MCF 10A (cell line): ENCODE measurements around the gene AMZ1. TPM values are rescaled to one million over a fixed set of nuclear protein-coding genes. Genes with fewer than 3 reads are reported as not detected.

Source experiments
- BruUV-seq: library from RNA; stranded (reverse); fragments of 400-500 nt; replicated peaks from 2 replicates; lab custom pipeline; 2021; lab: Mats Ljungman, UMichigan
- CTCF ChIA-PET: fragments of 300-600 bp; sonication (Branson Sonifier 250); formaldehyde crosslinking; extraction: SDS; loops from one replicate; lab custom pipeline; 2021; ENCODE audit warnings: antibody characterized with exemption, inconsistent platforms; lab: Yijun Ruan, JAX
- POLR2A ChIA-PET: fragments of 300-600, 350-650 bp; sonication (Branson Sonifier 250); formaldehyde crosslinking; extraction: SDS; loops from one replicate; lab custom pipeline; 2020; ENCODE audit warnings: antibody characterized with exemption, inconsistent platforms; lab: Yijun Ruan, JAX
- DNase-seq: peaks from one replicate; pipeline ENCODE4 v3.0.0-alpha.2; 2018; ENCODE audit not compliant: unreplicated experiment
- H3K27ac Mint-ChIP-seq: one replicate; pipeline ENCODE4 v1.8.0; 2022; ENCODE audit warnings: mild to moderate bottlenecking, low read depth, mixed read lengths; ENCODE audit not compliant: unreplicated experiment
- H3K27me3 Mint-ChIP-seq: one replicate; pipeline ENCODE4 v1.8.0; 2022; ENCODE audit warnings: mixed read lengths; ENCODE audit not compliant: insufficient read depth, unreplicated experiment
- H3K36me3 Mint-ChIP-seq: one replicate; pipeline ENCODE4 v1.8.0; 2022; ENCODE audit warnings: mild to moderate bottlenecking, moderate library complexity, mixed read lengths; ENCODE audit not compliant: insufficient read depth, unreplicated experiment
- H3K4me1 Mint-ChIP-seq: one replicate; pipeline ENCODE4 v1.8.0; 2022; ENCODE audit warnings: mixed read lengths; ENCODE audit not compliant: insufficient read depth, unreplicated experiment
- H3K4me3 Mint-ChIP-seq: one replicate; pipeline ENCODE4 v1.8.0; 2022; ENCODE audit warnings: mild to moderate bottlenecking, moderate library complexity, mixed read lengths; ENCODE audit not compliant: unreplicated experiment
- H3K9me3 Mint-ChIP-seq: one replicate; pipeline ENCODE4 v1.8.0; 2022; ENCODE audit warnings: mixed read lengths; ENCODE audit not compliant: unreplicated experiment
- CTCF ChIP-seq: fragments of 200-600 bp; IDR thresholded peaks from one replicate; pipeline ENCODE4 v1.8.0; 2022; ENCODE audit warnings: antibody characterized with exemption, mild to moderate bottlenecking; ENCODE audit not compliant: unreplicated experiment
- intact Hi-C: fragments of 100-400 bp; cut with micrococcal nuclease; formaldehyde crosslinking; loops from 2 replicates; pipeline ENCODE4 v1.14.1; 2022
- total RNA-seq: library from RNA; stranded (reverse); gene quantifications from 2 replicates; pipeline ENCODE4 v1.2.3, GENCODE V29; 2022

Gene AMZ1
- total RNA-seq, 1 experiment from 2014 or later = not detected

GRCh38 chr7:2649991-2650390 is 38.0 kb upstream of the AMZ1 start:
- Mint-ChIP-seq H3K4me3 (no peak overlapping the region), H3K36me3 (peaks cover 10% of the 10 kb centered on the region), H3K9me3 (no peaks in the 10 kb centered on the region), H3K4me1 (no peaks in the 10 kb centered on the region), H3K27ac (no peak overlapping the region), H3K27me3 (no peaks in the 10 kb centered on the region)
- intact Hi-C loops = no loop called here
- ChIA-PET POLR2A (no interaction called here), CTCF (interaction anchor here (0.6 kb wide), 1 partner anchor 60 kb away, joined by 3 read pairs; no protein-coding TSS in a partner anchor)
- TF ChIP-seq CTCF = no peak
- BruUV-seq = no TSS peak
- DNase-seq = no peak

GRCh38 chr7:2650451-2650850 is 37.6 kb upstream of the AMZ1 start:
- peaks cover 10% of the 10 kb centered on the region for H3K36me3 Mint-ChIP-seq
- no TSS peak for BruUV-seq
- H3K4me3 Mint-ChIP-seq = no peak overlapping the region
- POLR2A ChIA-PET = no interaction called here
- H3K27ac Mint-ChIP-seq = no peak overlapping the region
- TF ChIP-seq CTCF = no peak
- H3K4me1 Mint-ChIP-seq = no peaks in the 10 kb centered on the region
- CTCF ChIA-PET = interaction anchor here (0.6 to 0.7 kb wide), 2 partner anchors 60 to 199 kb away, joined by 3 to 4 read pairs; no protein-coding TSS in a partner anchor
- H3K9me3 Mint-ChIP-seq = no peaks in the 10 kb centered on the region
- intact Hi-C loops = no loop called here
- no peaks in the 10 kb centered on the region for H3K27me3 Mint-ChIP-seq
- no peak for DNase-seq

- no peak for TF ChIP-seq CTCF
- CTCF ChIA-PET = no interaction called here
- POLR2A ChIA-PET = no interaction called here
- intact Hi-C loops = no loop called here
- Mint-ChIP-seq H3K9me3 (no peaks in the 10 kb centered on the region), H3K4me3 (no peak overlapping the region), H3K27ac (no peak overlapping the region), H3K36me3 (peaks cover 10% of the 10 kb centered on the region), H3K27me3 (no peaks in the 10 kb centered on the region), H3K4me1 (no peaks in the 10 kb centered on the region)
- DNase-seq = no peak
- BruUV-seq = no TSS peak
Observed at GRCh38 chr7:2651336-2651735, 36.7 kb upstream of the AMZ1 start.

GRCh38 chr7:2651847-2652735 is 35.9 kb upstream of the AMZ1 start:
- no peaks in the 10 kb centered on the region for H3K4me1 Mint-ChIP-seq
- H3K36me3 Mint-ChIP-seq = peaks cover 10% of the 10 kb centered on the region
- H3K9me3 Mint-ChIP-seq = no peaks in the 10 kb centered on the region
- DNase-seq = no peak
- ChIA-PET POLR2A (no interaction called here), CTCF (no interaction called here)
- intact Hi-C loops = no loop called here
- no peaks in the 10 kb centered on the region for H3K27me3 Mint-ChIP-seq
- no peak overlapping the region for H3K27ac Mint-ChIP-seq
- no peak for TF ChIP-seq CTCF
- no peak overlapping the region for H3K4me3 Mint-ChIP-seq
- no TSS peak for BruUV-seq
